HepG2 (cell line): ENCODE data around the gene MORC4. TPM values are rescaled to one million over a fixed set of nuclear protein-coding genes. Genes with fewer than 3 reads are reported as not detected.

Experiments
- CC2D1A ChIP-seq: sonication (generic); formaldehyde crosslinking; IDR thresholded peaks from 2 replicates; pipeline ENCODE4 v1.8.1; 2023; ENCODE audit warnings: mild to moderate bottlenecking, missing genetic modification reagents
- FOXA1 ChIP-seq, 2 experiments: fragments of 450-650 bp in 1 of 2; sonication (generic) in 1 of 2; formaldehyde crosslinking in 1 of 2; IDR thresholded peaks; 2 replicates each; pipeline versions ENCODE4 v1.4.0 to v1.6.1; 2016 to 2020; ENCODE audit warnings: missing genetic modification reagents in 1 of 2
- GZF1 ChIP-seq: sonication (generic); formaldehyde crosslinking; IDR thresholded peaks from 2 replicates; pipeline ENCODE4 v1.5.1; 2020; ENCODE audit warnings: mild to moderate bottlenecking, missing genetic modification reagents
- HNF4G ChIP-seq, 2 experiments: sonication (generic) in 1 of 2; formaldehyde crosslinking in 1 of 2; IDR thresholded peaks; 2 replicates each; pipeline versions ENCODE4 v1.4.0 to v1.6.1; 2011 to 2020; ENCODE audit warnings: borderline replicate concordance in 2 of 2, low read depth in 2 of 2, mild to moderate bottlenecking in 2 of 2, low read length in 1 of 2, missing genetic modification reagents in 1 of 2, moderate library complexity in 1 of 2
- SOX6 ChIP-seq, 2 experiments: fragments of 450-650 bp in 1 of 2; sonication (generic) in 1 of 2; formaldehyde crosslinking in 1 of 2; IDR thresholded peaks; 2 replicates each; pipeline versions ENCODE4 v1.4.0 to v1.6.1; 2017 to 2020; ENCODE audit warnings: antibody characterized with exemption in 1 of 2, mild to moderate bottlenecking in 1 of 2, missing genetic modification reagents in 1 of 2
- XRCC5 ChIP-seq: fragments of 200-400 bp; formaldehyde crosslinking; optimal IDR thresholded peaks from 2 replicates; pipeline ENCODE3; 2017; ENCODE audit warnings: mild to moderate bottlenecking, low read length
- ZFP37 ChIP-seq: sonication (generic); formaldehyde crosslinking; IDR thresholded peaks from 2 replicates; pipeline ENCODE4 v1.4.0; 2020; ENCODE audit warnings: missing genetic modification reagents, borderline replicate concordance
- ZNF33A ChIP-seq: sonication (generic); formaldehyde crosslinking; IDR thresholded peaks from 2 replicates; pipeline ENCODE4 v1.5.1; 2020; ENCODE audit warnings: missing genetic modification reagents, mild to moderate bottlenecking, moderate library complexity, borderline replicate concordance
- ZNF460 ChIP-seq: sonication (generic); formaldehyde crosslinking; IDR thresholded peaks from 2 replicates; pipeline ENCODE4 v1.5.1; 2020; ENCODE audit warnings: missing genetic modification reagents, mild to moderate bottlenecking, borderline replicate concordance
- ZNF644 ChIP-seq: IDR thresholded peaks from 2 replicates; pipeline ENCODE4 v1.6.1; 2016; ENCODE audit warnings: low read depth
- polyA plus RNA-seq, 8 experiments: library from polyadenylated mRNA; depleted of rRNA in 3 of 8; stranded (reverse) in 7 of 8; unstranded in 1 of 8; fragments of >200 nt; fragmentation: Illumina TruSeq in 4 of 8; extraction: Trizol in 4 of 8; gene quantifications; 2 replicates each; pipeline versions ENCODE4 v1.2.1 to v1.2.3, GENCODE V29; 2011 to 2016; ENCODE audit warnings: low read depth in 4 of 8, missing spikeins in 1 of 8, mixed read lengths in 1 of 8; ENCODE audit not compliant: insufficient read depth in 1 of 8
- total RNA-seq, 5 experiments: library from RNA; depleted of rRNA; stranded (reverse); fragments of >200 nt; fragmentation: Illumina TruSeq; extraction: Trizol; gene quantifications; 2 replicates each; pipeline ENCODE4 v1.2.3, GENCODE V29; 2016; ENCODE audit warnings: low read depth in 1 of 5
- TF ChIP-seq, protein P1 (sequence below), 2 experiments: sonication (generic) in 1 of 2; formaldehyde crosslinking in 1 of 2; IDR thresholded peaks; 2 replicates each; pipeline versions ENCODE4 v1.5.1 to v1.6.1; 2011 to 2020; ENCODE audit warnings: borderline replicate concordance in 1 of 2, low read depth in 1 of 2, low read length in 1 of 2, mild to moderate bottlenecking in 1 of 2, missing genetic modification reagents in 1 of 2, moderate library complexity in 1 of 2

Gene MORC4
- total and polyA plus RNA-seq, 2 of the 13 experiments (the other 11 are each of a cell fraction or from before 2014, with no cell fraction given): 7.3 to 17.6 TPM

DNA sequence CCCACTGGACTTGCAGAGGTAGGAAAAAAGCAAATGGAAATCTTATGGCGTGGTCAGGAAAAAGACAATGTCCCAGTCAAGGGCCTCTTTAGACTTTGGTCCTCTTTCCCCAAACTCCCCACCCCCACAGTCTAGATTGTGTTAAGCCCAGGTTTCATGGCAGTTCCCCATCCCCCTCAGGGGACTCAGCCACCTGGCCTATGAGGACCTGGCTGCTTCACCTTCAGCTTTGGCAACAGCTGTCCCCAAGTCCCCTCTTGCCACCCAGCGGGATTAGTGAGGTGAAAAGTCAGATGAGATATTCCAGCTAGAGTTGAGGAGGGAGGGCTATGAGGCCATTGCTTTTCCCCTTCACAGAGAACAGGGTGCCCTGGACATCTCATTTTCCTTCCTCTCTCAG lies 97.3 kb downstream of the MORC4 start (continued):
- TF ChIP-seq SOX6 (IDR thresholded peaks at IDR 0.05) (no peak), SOX6 (CRISPR knock-in tag; IDR thresholded peaks at IDR 0.05) (peak; percentile 72), FOXA1 (IDR thresholded peaks at IDR 0.05) (no peak), FOXA1 (CRISPR knock-in tag; IDR thresholded peaks at IDR 0.05) (no peak), ZFP37 (CRISPR knock-in tag) (no peak), ZNF644 (CRISPR knock-in tag) (0 out of 2 replicates have a peak, but pooled peaks have one; percentile 35), CC2D1A (CRISPR knock-in tag) (no peak), XRCC5 (peak; percentile 17), ZNF460 (CRISPR knock-in tag) (no peak), HNF4G (IDR thresholded peaks at IDR 0.05; ENCODE audit: borderline replicate concordance, low read depth, low read length) (peak; percentile 76; the same call in 1 of the 2 replicates), HNF4G (CRISPR knock-in tag; IDR thresholded peaks at IDR 0.05; ENCODE audit: borderline replicate concordance, low read depth) (no peak), GZF1 (no peak), ZNF33A (CRISPR knock-in tag) (no peak)
- TF ChIP-seq, protein P1, sequence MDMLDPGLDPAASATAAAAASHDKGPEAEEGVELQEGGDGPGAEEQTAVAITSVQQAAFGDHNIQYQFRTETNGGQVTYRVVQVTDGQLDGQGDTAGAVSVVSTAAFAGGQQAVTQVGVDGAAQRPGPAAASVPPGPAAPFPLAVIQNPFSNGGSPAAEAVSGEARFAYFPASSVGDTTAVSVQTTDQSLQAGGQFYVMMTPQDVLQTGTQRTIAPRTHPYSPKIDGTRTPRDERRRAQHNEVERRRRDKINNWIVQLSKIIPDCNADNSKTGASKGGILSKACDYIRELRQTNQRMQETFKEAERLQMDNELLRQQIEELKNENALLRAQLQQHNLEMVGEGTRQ (IDR thresholded peaks at IDR 0.05; ENCODE audit: low read depth, low read length): no peak
- TF ChIP-seq, protein P1 (CRISPR knock-in tag; IDR thresholded peaks at IDR 0.05; ENCODE audit: borderline replicate concordance): no peak
